HG03457 (cell line): Measurements from ENCODE around the gene INTS4.
A peak's percentile ranks its signal among the peaks of the same experiment; 100 is the strongest.
"Not testable (repeated sequence)": the region's sequence is repeated elsewhere in the genome, so short reads cannot be mapped to it uniquely, and the experiment has no call there.

ENCODE experiments used
- ATAC-seq: cut with Tn5 transposase; IDR thresholded peaks from one replicate; pipeline ENCODE4 v1.9.1; 2021; ENCODE audit warnings: moderate number of reproducible peaks; ENCODE audit not compliant: unreplicated experiment

The INTS4 gene

GRCh38 chr11:78022397-78023396 is 28.2 kb upstream of the INTS4 start, which contains the start of gene KCTD14:
Gene KCTD14 (minus strand): TSS chr11:78023276. CDS start chr11:78023249, 27 bp downstream.
- no peak for ATAC-seq

GRCh38 chr11:78021611-78022010 is 27.1 kb upstream of the INTS4 start:
- no peak for ATAC-seq

- no peak for ATAC-seq
These were observed 25.8 kb upstream of the INTS4 start for GRCh38 chr11:78020246-78020645.

- no peak for ATAC-seq
These were observed 25.3 kb upstream of the INTS4 start for GRCh38 chr11:78019808-78020207.

- ATAC-seq: no peak
These were observed 21.4 kb upstream of the INTS4 start for GRCh38 chr11:78015878-78016277.

GRCh38 chr11:78014937-78015520 is 20.6 kb upstream of the INTS4 start:
- ATAC-seq: not testable (repeated sequence)

- ATAC-seq: no peak
These were observed 16.8 kb upstream of the INTS4 start for GRCh38 chr11:78011301-78011700.

GRCh38 chr11:78010755-78011154 is 16.3 kb upstream of the INTS4 start:
- ATAC-seq: no peak

GRCh38 chr11:78010304-78010703 is 15.8 kb upstream of the INTS4 start:
- no peak for ATAC-seq

GRCh38 chr11:78009062-78009461 is 14.6 kb upstream of the INTS4 start:
- no peak for ATAC-seq

- no peak for ATAC-seq
These were observed 5.7 kb upstream of the INTS4 start for GRCh38 chr11:78000193-78000592.

- ATAC-seq: no peak
These were observed 5.1 kb upstream of the INTS4 start for GRCh38 chr11:77999446-78000030.

GRCh38 chr11:77993902-77994301 is 566 bp downstream of the INTS4 start:
- no peak for ATAC-seq

- no peak for ATAC-seq
These were observed 3.5 kb downstream of the INTS4 start for GRCh38 chr11:77990981-77991380.

- ATAC-seq: not testable (repeated sequence)
These were observed 8.0 kb downstream of the INTS4 start for GRCh38 chr11:77986456-77986855.

- no peak for ATAC-seq
These were observed 13.0 kb downstream of the INTS4 start for GRCh38 chr11:77981346-77981947.

- ATAC-seq: peak; percentile 71
These were observed 26.1 kb downstream of the INTS4 start for GRCh38 chr11:77968337-77968736.

GRCh38 chr11:77967753-77968152 is 26.7 kb downstream of the INTS4 start:
- no peak for ATAC-seq

GRCh38 chr11:77967121-77967520 is 27.3 kb downstream of the INTS4 start:
- no peak for ATAC-seq

- ATAC-seq: no peak
These were observed 28.1 kb downstream of the INTS4 start for GRCh38 chr11:77966338-77966737.

- ATAC-seq: no peak
These were observed 35.0 kb downstream of the INTS4 start for GRCh38 chr11:77959434-77959833.
